NOMO-1 treated with dmso at 0.1 percent for 144 hours (cell line): ENCODE data around the gene CABS1.

ENCODE experiments used
- DNase-seq: peaks from one replicate; lab custom pipeline; 2025; ENCODE audit not compliant: unreplicated experiment; lab: John Stamatoyannopoulos, UW

The CABS1 gene

DNA sequence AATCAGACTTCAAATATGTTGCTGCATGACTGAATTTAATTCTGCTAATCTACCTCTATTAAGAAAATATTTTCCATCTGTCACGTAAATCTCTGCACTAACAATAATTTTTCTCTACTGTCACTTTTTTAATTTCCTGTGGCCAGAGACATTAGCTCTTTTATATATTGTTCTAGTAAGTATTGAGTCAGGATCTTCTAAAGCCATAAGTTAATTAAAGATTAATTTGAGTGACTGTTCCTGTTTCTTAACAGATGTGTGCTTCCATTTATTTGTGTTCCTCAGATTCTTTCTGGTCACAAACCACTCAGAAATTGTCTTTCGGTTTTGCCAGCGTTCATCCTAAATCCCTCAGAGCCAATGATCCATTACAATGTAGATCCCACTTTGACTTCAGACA is 45.8 kb downstream of the CABS1 start:
- DNase-seq: no peak

DNA sequence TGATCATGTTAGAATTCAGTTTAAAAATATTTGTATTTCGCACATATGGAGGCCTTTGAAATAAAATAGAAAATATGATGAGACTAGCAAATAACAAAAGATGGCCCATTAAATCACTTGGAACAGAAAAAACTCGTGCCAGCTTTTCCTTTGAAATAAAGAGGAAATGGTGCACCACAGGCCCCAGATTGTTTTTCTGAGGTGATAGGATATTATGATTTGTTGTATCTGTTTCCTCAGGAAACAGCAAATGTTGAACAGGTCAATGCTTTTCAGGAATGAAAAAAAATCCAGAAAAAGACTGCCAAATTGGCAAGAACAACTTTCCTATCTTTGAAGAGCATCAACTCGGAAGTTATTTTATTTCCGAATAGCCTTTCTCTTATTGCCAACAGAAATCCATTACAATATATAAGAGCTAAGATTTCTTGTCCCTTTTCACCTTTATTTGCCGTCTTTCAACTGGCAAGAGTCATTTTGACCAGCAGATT is 48.0 kb downstream of the CABS1 start, which contains the start of gene SMR3B:
SMR3B (plus strand) TSS at position 441 of the 491 bp plus-strand sequence. CDS start 1,380 bp downstream, outside the sequence.
- no peak for DNase-seq
